ENCODE results near the gene TSHZ2.

DNA sequence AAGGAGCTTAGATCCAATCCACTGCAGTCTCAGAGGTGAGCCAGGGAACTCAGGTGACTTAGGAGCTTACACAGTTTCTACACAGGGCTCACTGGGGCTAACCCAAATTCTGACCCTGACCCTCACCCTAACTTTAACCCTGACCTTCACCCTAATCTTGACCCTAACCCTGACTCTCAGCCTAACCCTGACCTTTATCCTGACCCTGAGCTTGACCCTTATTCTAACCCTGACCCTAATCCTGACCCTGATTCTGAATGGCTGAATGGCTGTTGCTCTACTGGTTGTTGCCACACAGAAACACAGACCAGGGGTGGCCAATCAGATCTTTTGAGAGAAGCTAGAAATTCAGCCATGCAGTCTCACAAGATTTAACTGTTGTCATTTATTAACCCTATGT is 180.1 kb downstream of the TSHZ2 start:
- TF ChIP-seq, protein P1, sequence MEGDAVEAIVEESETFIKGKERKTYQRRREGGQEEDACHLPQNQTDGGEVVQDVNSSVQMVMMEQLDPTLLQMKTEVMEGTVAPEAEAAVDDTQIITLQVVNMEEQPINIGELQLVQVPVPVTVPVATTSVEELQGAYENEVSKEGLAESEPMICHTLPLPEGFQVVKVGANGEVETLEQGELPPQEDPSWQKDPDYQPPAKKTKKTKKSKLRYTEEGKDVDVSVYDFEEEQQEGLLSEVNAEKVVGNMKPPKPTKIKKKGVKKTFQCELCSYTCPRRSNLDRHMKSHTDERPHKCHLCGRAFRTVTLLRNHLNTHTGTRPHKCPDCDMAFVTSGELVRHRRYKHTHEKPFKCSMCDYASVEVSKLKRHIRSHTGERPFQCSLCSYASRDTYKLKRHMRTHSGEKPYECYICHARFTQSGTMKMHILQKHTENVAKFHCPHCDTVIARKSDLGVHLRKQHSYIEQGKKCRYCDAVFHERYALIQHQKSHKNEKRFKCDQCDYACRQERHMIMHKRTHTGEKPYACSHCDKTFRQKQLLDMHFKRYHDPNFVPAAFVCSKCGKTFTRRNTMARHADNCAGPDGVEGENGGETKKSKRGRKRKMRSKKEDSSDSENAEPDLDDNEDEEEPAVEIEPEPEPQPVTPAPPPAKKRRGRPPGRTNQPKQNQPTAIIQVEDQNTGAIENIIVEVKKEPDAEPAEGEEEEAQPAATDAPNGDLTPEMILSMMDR (IDR thresholded peaks at IDR 0.05): no peak
- no peak for TF ChIP-seq EZH2 (IDR thresholded peaks at IDR 0.05; ENCODE audit: borderline replicate concordance, insufficient read depth, low read depth, low read length, poor library complexity, severe bottlenecking)
